Measurements from ENCODE around the gene CLEC9A.
A peak's percentile ranks its signal among the peaks of the same experiment; 100 is the strongest.

CLEC9A gene

GRCh38 chr12:10067264-10067663, 36.8 kb downstream of the CLEC9A start:
- H3K4me1 ChIP-seq (ENCODE audit: control insufficient read depth, insufficient read depth, low read length, poor library complexity, severe bottlenecking), result peaks cover 21% of the 10 kb centered on the region
- WGBS, 2 experiments (ENCODE audit: insufficient coverage in 2 of 2), result 92% methylated on average over 2 of the region's 4 CpGs; no CpG with 5 or more reads in 1 of the 2 experiments
- peak overlapping the region; percentile 94 for H3K27ac ChIP-seq (ENCODE audit: low read depth, low read length, severe bottlenecking)
- H3K4me3 ChIP-seq (ENCODE audit: extremely low read depth, insufficient read depth, low read length, poor library complexity, severe bottlenecking), result no peak overlapping the region
- no peaks in the 10 kb centered on the region for H3K9me3 ChIP-seq (ENCODE audit: control insufficient read depth, low read length)
- H3K36me3 ChIP-seq (ENCODE audit: control insufficient read depth, insufficient read depth, low read length), result no peaks in the 10 kb centered on the region

- 38 to 45% methylated on average over 2 to 3 of the region's 3 CpGs for WGBS, 2 experiments (ENCODE audit: insufficient coverage in 2 of 2)
- H3K36me3 ChIP-seq (ENCODE audit: control insufficient read depth, insufficient read depth, low read length), result no peaks in the 10 kb centered on the region
- H3K9me3 ChIP-seq (ENCODE audit: control insufficient read depth, low read length), result no peaks in the 10 kb centered on the region
- peaks cover 21% of the 10 kb centered on the region for H3K4me1 ChIP-seq (ENCODE audit: control insufficient read depth, insufficient read depth, low read length, poor library complexity, severe bottlenecking)
- no peak overlapping the region for H3K4me3 ChIP-seq (ENCODE audit: extremely low read depth, insufficient read depth, low read length, poor library complexity, severe bottlenecking)
- H3K27ac ChIP-seq (ENCODE audit: low read depth, low read length, severe bottlenecking), result peak overlapping the region; percentile 94
These were observed 37.5 kb downstream of the CLEC9A start for GRCh38 chr12:10067942-10068341.

GRCh38 chr12:10068644-10069043, 38.2 kb downstream of the CLEC9A start:
- no peaks in the 10 kb centered on the region for H3K9me3 ChIP-seq (ENCODE audit: control insufficient read depth, low read length)
- H3K4me1 ChIP-seq (ENCODE audit: control insufficient read depth, insufficient read depth, low read length, poor library complexity, severe bottlenecking), result peaks cover 25% of the 10 kb centered on the region
- peak overlapping the region; percentile 94 for H3K27ac ChIP-seq (ENCODE audit: low read depth, low read length, severe bottlenecking)
- no peak overlapping the region for H3K4me3 ChIP-seq (ENCODE audit: extremely low read depth, insufficient read depth, low read length, poor library complexity, severe bottlenecking)
- no peaks in the 10 kb centered on the region for H3K36me3 ChIP-seq (ENCODE audit: control insufficient read depth, insufficient read depth, low read length)
- WGBS, 2 experiments (ENCODE audit: insufficient coverage in 2 of 2), result no CpG with 5 or more reads among the region's 1 CpG

GRCh38 chr12:10069099-10069498, 38.6 kb downstream of the CLEC9A start:
- no peaks in the 10 kb centered on the region for H3K36me3 ChIP-seq (ENCODE audit: control insufficient read depth, insufficient read depth, low read length)
- no peaks in the 10 kb centered on the region for H3K9me3 ChIP-seq (ENCODE audit: control insufficient read depth, low read length)
- H3K27ac ChIP-seq (ENCODE audit: low read depth, low read length, severe bottlenecking), result peak overlapping the region; percentile 94
- no peak overlapping the region for H3K4me3 ChIP-seq (ENCODE audit: extremely low read depth, insufficient read depth, low read length, poor library complexity, severe bottlenecking)
- 78 to 90% methylated on average over 2 to 3 of the region's 4 CpGs for WGBS, 2 experiments (ENCODE audit: insufficient coverage in 2 of 2)
- H3K4me1 ChIP-seq (ENCODE audit: control insufficient read depth, insufficient read depth, low read length, poor library complexity, severe bottlenecking), result peaks cover 25% of the 10 kb centered on the region

- Histone ChIP-seq H3K4me3 (ENCODE audit: extremely low read depth, insufficient read depth, low read length, poor library complexity, severe bottlenecking) (no peak overlapping the region), H3K4me1 (ENCODE audit: control insufficient read depth, insufficient read depth, low read length, poor library complexity, severe bottlenecking) (peaks cover 25% of the 10 kb centered on the region), H3K27ac (ENCODE audit: low read depth, low read length, severe bottlenecking) (peak overlapping the region; percentile 94), H3K36me3 (ENCODE audit: control insufficient read depth, insufficient read depth, low read length) (no peaks in the 10 kb centered on the region), H3K9me3 (ENCODE audit: control insufficient read depth, low read length) (no peaks in the 10 kb centered on the region)
- 27 to 50% methylated on average over 2 to 3 of the region's 3 CpGs for WGBS, 2 experiments (ENCODE audit: insufficient coverage in 2 of 2)
These were observed 39.5 kb downstream of the CLEC9A start for GRCh38 chr12:10069976-10070375.

- no peak overlapping the region for H3K27ac ChIP-seq (ENCODE audit: low read depth, low read length, severe bottlenecking)
- no peaks in the 10 kb centered on the region for H3K9me3 ChIP-seq (ENCODE audit: control insufficient read depth, low read length)
- H3K4me3 ChIP-seq (ENCODE audit: extremely low read depth, insufficient read depth, low read length, poor library complexity, severe bottlenecking), result no peak overlapping the region
- peaks cover 22% of the 10 kb centered on the region for H3K4me1 ChIP-seq (ENCODE audit: control insufficient read depth, insufficient read depth, low read length, poor library complexity, severe bottlenecking)
- WGBS, 2 experiments (ENCODE audit: insufficient coverage in 2 of 2), result 93 to 96% methylated on average over 4 of the region's 4 CpGs
- H3K36me3 ChIP-seq (ENCODE audit: control insufficient read depth, insufficient read depth, low read length), result no peaks in the 10 kb centered on the region
These were observed 39.9 kb downstream of the CLEC9A start for GRCh38 chr12:10070380-10070779.

GRCh38 chr12:10072131-10072530, 41.6 kb downstream of the CLEC9A start:
- WGBS, 2 experiments (ENCODE audit: insufficient coverage in 2 of 2), result 100% methylated on average over 1 of the region's 2 CpGs

GRCh38 chr12:10073261-10073660, 42.8 kb downstream of the CLEC9A start:
- WGBS, 2 experiments (ENCODE audit: insufficient coverage in 2 of 2), result 94 to 100% methylated on average over 3 of the region's 5 CpGs
- Histone ChIP-seq H3K4me3 (ENCODE audit: extremely low read depth, insufficient read depth, low read length, poor library complexity, severe bottlenecking) (no peak overlapping the region), H3K36me3 (ENCODE audit: control insufficient read depth, insufficient read depth, low read length) (no peaks in the 10 kb centered on the region), H3K9me3 (ENCODE audit: control insufficient read depth, low read length) (no peaks in the 10 kb centered on the region), H3K27ac (ENCODE audit: low read depth, low read length, severe bottlenecking) (no peak overlapping the region), H3K4me1 (ENCODE audit: control insufficient read depth, insufficient read depth, low read length, poor library complexity, severe bottlenecking) (peaks cover 9% of the 10 kb centered on the region)

More at GRCh38 chr12:10072131-10072530, 41.6 kb downstream of the CLEC9A start:
- H3K27ac ChIP-seq (ENCODE audit: low read depth, low read length, severe bottlenecking), result no peak overlapping the region
- peaks cover 18% of the 10 kb centered on the region for H3K4me1 ChIP-seq (ENCODE audit: control insufficient read depth, insufficient read depth, low read length, poor library complexity, severe bottlenecking)
- no peaks in the 10 kb centered on the region for H3K36me3 ChIP-seq (ENCODE audit: control insufficient read depth, insufficient read depth, low read length)
- H3K9me3 ChIP-seq (ENCODE audit: control insufficient read depth, low read length), result no peaks in the 10 kb centered on the region
- H3K4me3 ChIP-seq (ENCODE audit: extremely low read depth, insufficient read depth, low read length, poor library complexity, severe bottlenecking), result no peak overlapping the region

- no peak overlapping the region for H3K27ac ChIP-seq (ENCODE audit: low read depth, low read length, severe bottlenecking)
- H3K36me3 ChIP-seq (ENCODE audit: control insufficient read depth, insufficient read depth, low read length), result no peaks in the 10 kb centered on the region
- H3K9me3 ChIP-seq (ENCODE audit: control insufficient read depth, low read length), result no peaks in the 10 kb centered on the region
- peaks cover 4% of the 10 kb centered on the region for H3K4me1 ChIP-seq (ENCODE audit: control insufficient read depth, insufficient read depth, low read length, poor library complexity, severe bottlenecking)
- no peak overlapping the region for H3K4me3 ChIP-seq (ENCODE audit: extremely low read depth, insufficient read depth, low read length, poor library complexity, severe bottlenecking)
These were observed 45.0 kb downstream of the CLEC9A start for GRCh38 chr12:10075451-10075850.

- H3K36me3 ChIP-seq (ENCODE audit: control insufficient read depth, insufficient read depth, low read length), result no peaks in the 10 kb centered on the region
- H3K27ac ChIP-seq (ENCODE audit: low read depth, low read length, severe bottlenecking), result no peak overlapping the region
- H3K4me1 ChIP-seq (ENCODE audit: control insufficient read depth, insufficient read depth, low read length, poor library complexity, severe bottlenecking), result no peaks in the 10 kb centered on the region
- H3K9me3 ChIP-seq (ENCODE audit: control insufficient read depth, low read length), result peaks cover 5% of the 10 kb centered on the region
- no peak overlapping the region for H3K4me3 ChIP-seq (ENCODE audit: extremely low read depth, insufficient read depth, low read length, poor library complexity, severe bottlenecking)
- WGBS, 2 experiments (ENCODE audit: insufficient coverage in 2 of 2), result 86 to 88% methylated on average over 3 to 4 of the region's 5 CpGs
These were observed 51.8 kb downstream of the CLEC9A start for GRCh38 chr12:10082117-10082874.

- no CpG with 5 or more reads among the region's 6 CpGs for WGBS, 2 experiments (ENCODE audit: insufficient coverage in 2 of 2)
- Histone ChIP-seq H3K36me3 (ENCODE audit: control insufficient read depth, insufficient read depth, low read length) (no peaks in the 10 kb centered on the region), H3K4me1 (ENCODE audit: control insufficient read depth, insufficient read depth, low read length, poor library complexity, severe bottlenecking) (no peaks in the 10 kb centered on the region), H3K27ac (ENCODE audit: low read depth, low read length, severe bottlenecking) (no peak overlapping the region), H3K4me3 (ENCODE audit: extremely low read depth, insufficient read depth, low read length, poor library complexity, severe bottlenecking) (no peak overlapping the region), H3K9me3 (ENCODE audit: control insufficient read depth, low read length) (peaks cover 5% of the 10 kb centered on the region)
These were observed 54.3 kb downstream of the CLEC9A start for GRCh38 chr12:10084733-10085132.
